T-helper 17 cell (primary cell): ENCODE results near the gene ISL2. TPM values are rescaled to one million over a fixed set of nuclear protein-coding genes. Genes with fewer than 3 reads are reported as not detected.

ENCODE experiments used
- ATAC-seq: fragments of 150-1000 bp; cut with Tn5 transposase; 2 replicates; pipeline ENCODE4 v1.10.0; 2021; ENCODE audit warnings: mild to moderate bottlenecking, moderate library complexity
- DNase-seq, 3 donors: peaks; one replicate each; pipeline versions ENCODE4 v3.0.0 to v3.0.0-alpha.2; 2020 to 2021
- H3K9me3 ChIP-seq: one replicate; pipeline ENCODE4 v1.7.0; 2013; ENCODE audit warnings: low read length, mild to moderate bottlenecking; ENCODE audit not compliant: control insufficient read depth, poor library complexity, severe bottlenecking
- H3K27ac Mint-ChIP-seq: one replicate; pipeline ENCODE4 v1.8.0; 2022; ENCODE audit warnings: mild to moderate bottlenecking, moderate library complexity, mixed read lengths
- H3K27me3 Mint-ChIP-seq: one replicate; pipeline ENCODE4 v1.8.0; 2022; ENCODE audit warnings: mixed read lengths
- H3K36me3 Mint-ChIP-seq: one replicate; pipeline ENCODE4 v1.8.0; 2022; ENCODE audit warnings: low read depth, mixed read lengths
- H3K4me1 Mint-ChIP-seq: one replicate; pipeline ENCODE4 v1.8.0; 2022; ENCODE audit warnings: mild to moderate bottlenecking, mixed read lengths
- H3K4me3 Mint-ChIP-seq: one replicate; pipeline ENCODE4 v1.8.0; 2022; ENCODE audit warnings: mild to moderate bottlenecking, moderate library complexity, mixed read lengths
- total RNA-seq, 4 donors: library from RNA in 2 of 4; stranded (reverse) in 2 of 4; gene quantifications; one replicate each; pipeline ENCODE4 v1.2.3 and lab custom pipeline; 2022 to 2026

ISL2 gene
- total RNA-seq, 2 donors from 2014 or later = not detected

DNA sequence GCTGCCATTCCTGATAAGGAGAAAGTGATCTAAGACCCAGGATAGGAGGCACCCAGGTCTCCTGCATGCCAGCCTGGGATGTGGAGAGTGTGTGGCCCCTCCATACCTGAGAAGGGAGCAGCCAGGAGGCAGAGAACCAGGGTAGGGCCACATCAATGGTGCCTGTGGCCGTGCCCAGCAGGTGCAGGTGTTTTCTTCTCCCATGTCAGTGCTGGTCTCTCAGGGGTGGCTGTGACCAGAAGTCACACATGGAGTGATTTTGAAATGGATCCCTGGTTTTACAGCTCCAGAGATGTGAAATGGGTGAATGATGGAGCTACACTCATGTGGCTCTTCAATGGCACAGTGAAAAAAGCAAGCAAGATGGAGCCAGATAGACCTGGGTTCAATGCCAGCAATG, 3.3 kb upstream of the ISL2 start:
- Mint-ChIP-seq H3K36me3 (peaks cover 15% of the 10 kb centered on the region), H3K4me1 (peaks cover 27% of the 10 kb centered on the region), H3K27ac (no peak overlapping the region), H3K27me3 (peaks cover 82% of the 10 kb centered on the region), H3K4me3 (no peak overlapping the region)
- DNase-seq (no peak), ATAC-seq (no peak)
- H3K9me3 ChIP-seq = no peaks in the 10 kb centered on the region

DNA sequence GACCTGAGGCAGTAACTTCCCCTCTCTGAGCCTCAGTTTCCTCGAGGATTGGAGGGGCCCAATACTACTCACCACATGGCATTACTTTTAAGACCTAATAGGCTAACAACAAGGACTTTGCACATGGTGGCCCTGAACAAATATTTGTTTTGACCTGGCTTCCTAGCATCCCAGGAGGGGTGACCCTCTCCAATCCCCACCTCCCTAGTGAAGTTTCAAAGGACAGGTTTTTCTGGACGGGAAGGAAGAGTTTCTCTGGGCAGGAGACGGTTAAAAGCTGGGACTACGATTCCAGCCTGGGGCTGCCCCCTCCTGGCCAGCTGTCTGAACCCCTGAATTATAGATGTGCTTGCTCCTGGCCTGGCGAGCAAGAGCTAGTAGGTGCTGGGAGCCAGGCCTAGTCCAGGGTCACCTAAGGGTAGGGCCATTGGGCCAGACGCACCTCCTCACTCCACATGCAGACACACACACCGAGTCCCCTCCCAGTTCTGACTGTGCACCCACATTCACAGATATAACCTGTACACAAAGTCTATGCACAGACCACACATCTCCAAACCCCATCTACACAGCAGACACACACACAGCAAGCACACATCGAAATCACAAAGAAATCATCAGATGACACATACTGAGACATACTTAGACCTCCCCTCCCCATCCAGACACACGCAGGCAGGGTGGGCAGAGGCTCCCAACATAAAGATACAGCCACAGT, 2.7 kb upstream of the ISL2 start:
- Mint-ChIP-seq H3K27ac (no peak overlapping the region), H3K36me3 (peaks cover 19% of the 10 kb centered on the region), H3K27me3 (peaks cover 82% of the 10 kb centered on the region), H3K4me1 (peaks cover 32% of the 10 kb centered on the region), H3K4me3 (no peak overlapping the region)
- no peaks in the 10 kb centered on the region for H3K9me3 ChIP-seq
- ATAC-seq (no peak), DNase-seq (no peak)

DNA sequence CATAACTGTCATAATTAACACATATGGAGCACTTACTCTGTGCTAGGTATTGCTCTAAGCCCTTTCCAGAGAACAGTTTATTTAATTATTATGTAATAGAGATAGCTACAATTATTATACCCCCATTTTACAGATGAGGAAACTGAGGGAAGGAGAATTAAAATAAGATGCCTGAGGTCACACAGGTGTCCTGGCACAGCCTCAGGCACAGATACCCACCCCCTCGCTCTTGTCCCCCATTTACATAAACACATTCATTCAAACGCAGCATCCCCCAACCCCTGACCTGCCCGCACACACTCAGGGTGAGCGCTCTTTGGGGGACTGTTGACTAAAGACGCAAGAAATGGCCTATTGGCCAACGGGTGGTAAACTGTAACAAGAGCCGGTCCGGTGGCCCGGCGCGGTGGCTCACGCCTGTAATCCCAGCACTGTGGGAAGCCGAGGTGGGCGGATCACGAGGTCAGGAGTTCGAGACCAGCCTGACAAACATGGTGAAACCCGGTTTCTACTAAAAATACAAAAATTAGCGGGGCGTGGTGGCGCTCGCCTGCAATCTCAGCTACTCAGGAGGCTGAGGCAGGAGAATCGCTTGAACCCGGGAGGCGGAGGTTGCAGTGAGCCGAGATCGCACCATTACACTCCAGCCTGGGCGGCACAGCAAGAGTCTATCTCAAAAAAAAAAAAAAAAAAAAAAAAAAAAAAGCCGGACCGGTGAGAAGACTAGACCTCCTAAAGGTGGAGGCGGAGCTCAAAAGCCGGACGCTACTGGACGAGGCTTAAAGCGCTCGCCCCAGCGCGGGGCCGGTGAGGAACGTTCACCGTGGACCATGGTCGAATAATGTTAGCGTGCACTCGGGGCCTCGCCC, 1.9 kb upstream of the ISL2 start:
- H3K9me3 ChIP-seq = no peaks in the 10 kb centered on the region
- peaks cover 32% of the 10 kb centered on the region for H3K4me1 Mint-ChIP-seq
- H3K36me3 Mint-ChIP-seq = peaks cover 17% of the 10 kb centered on the region
- ATAC-seq (no peak), DNase-seq (no peak)
- H3K27ac Mint-ChIP-seq = no peak overlapping the region
- peaks cover 82% of the 10 kb centered on the region for H3K27me3 Mint-ChIP-seq
- H3K4me3 Mint-ChIP-seq = peak overlapping the region; percentile 87

DNA sequence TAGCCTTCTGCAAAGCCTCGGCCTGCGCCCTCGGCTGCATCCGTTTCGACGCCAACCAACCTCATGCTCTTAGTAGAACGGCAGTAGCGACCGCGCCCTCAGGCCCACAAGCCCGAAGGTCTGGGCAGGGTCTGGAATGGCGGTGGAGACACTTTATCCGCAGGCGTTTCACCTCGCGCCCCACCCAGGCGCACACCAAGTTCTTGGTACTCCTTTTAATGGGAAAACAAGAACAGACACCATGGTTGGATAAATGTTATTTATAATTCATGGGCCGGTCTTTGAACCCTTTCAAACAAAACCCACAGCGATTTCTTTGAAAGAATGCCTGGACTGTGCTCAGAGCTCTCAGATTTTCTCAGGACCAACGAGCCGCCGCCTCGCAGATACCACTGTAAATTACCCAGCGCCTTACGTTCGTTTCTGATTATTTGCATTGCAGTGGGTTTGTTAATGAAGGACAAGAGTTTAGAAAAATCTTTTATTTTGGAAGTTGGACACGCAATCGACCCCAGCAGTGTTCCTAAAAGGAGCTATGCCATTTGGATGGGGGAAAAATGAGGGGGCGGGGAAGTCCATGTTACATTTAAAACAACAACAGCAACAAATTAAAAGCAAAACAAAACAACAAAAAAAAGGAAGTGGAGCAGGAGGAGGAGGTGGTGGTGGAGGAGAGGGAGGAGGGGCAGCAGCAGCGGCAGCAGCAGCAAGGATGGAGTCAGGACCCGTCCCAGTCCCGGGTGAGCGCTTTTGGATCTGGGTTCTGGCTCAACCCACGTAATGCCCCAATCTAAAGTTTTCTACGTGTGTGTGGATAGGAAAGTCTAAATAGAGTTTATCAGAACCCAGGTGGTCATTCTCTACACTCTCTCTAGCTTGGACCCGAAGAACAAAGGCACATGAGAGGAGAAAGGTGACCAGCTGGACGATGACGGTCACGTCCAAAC, 993 bp upstream of the ISL2 start:
- Mint-ChIP-seq H3K27ac (no peak overlapping the region), H3K4me3 (peak overlapping the region; percentile 87), H3K36me3 (peaks cover 18% of the 10 kb centered on the region), H3K27me3 (peaks cover 82% of the 10 kb centered on the region), H3K4me1 (peaks cover 39% of the 10 kb centered on the region)
- no peak for ATAC-seq
- H3K9me3 ChIP-seq = no peaks in the 10 kb centered on the region
- DNase-seq = no peak

DNA sequence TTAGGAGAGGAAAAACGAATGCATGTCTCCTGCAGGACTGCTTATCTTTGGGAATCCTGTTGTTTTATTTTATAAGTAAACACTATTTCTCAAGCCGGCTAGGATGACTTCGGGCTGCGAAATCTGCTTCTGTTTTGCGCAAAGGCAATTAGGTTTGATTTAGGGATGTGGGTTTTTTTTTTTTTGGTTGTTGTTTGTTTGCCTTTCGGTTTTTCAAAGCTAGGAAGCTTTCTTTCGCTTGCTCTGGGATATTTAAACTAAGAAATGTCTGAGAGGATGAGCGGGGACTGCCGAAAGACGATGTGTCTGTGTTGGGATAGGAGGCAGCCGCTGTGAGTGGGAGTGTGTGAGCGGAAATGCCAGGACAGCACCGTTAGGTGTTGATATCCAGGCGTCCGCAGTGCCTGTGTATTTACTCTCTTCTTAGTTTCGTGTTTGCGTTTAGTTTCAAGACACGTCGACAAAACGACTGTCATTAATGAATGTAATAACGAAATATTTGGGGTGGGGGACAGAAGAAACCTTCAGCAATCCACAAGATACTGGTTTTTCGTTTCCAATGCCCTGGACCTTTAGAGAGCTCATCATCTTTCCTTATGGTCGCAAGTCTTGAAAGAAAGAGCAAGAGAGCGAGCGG, 604 bp downstream of the ISL2 start:
- H3K27ac Mint-ChIP-seq = peak overlapping the region; percentile 73
- peaks cover 18% of the 10 kb centered on the region for H3K36me3 Mint-ChIP-seq
- peak overlapping the region; percentile 87 for H3K4me3 Mint-ChIP-seq
- DNase-seq = no peak
- H3K4me1 Mint-ChIP-seq = peaks cover 48% of the 10 kb centered on the region
- H3K27me3 Mint-ChIP-seq = peaks cover 90% of the 10 kb centered on the region
- H3K9me3 ChIP-seq = no peaks in the 10 kb centered on the region
- ATAC-seq = no peak

DNA sequence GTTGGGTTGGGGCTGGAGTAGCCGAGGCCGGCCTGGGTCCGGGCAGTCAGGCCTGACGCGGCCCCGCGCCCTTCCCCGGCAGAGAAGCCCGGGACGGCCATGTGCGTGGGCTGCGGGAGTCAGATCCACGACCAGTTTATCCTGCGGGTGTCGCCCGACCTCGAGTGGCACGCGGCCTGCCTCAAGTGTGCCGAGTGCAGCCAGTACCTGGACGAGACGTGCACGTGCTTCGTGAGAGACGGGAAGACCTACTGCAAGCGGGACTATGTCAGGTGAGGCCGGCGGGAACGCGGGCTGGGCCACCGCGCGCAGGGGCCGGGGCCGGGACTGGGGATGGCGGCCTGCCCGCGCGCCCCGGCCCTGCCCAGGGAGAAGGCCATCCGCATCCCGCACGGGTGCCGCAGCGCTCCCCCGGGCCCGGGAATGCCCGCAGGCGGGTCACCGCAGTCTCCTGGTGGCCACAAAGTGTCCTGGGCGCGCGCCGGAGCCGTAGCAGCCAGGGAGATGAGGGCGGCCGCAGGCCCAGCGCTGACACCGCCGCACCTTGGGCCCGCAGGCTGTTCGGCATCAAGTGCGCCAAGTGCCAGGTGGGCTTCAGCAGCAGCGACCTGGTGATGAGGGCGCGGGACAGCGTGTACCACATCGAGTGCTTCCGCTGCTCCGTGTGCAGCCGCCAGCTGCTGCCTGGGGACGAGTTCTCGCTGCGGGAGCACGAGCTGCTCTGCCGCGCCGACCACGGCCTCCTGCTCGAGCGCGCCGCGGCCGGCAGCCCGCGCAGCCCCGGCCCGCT, 1.3 kb downstream of the ISL2 start:
- Mint-ChIP-seq H3K36me3 (peaks cover 18% of the 10 kb centered on the region), H3K4me3 (peak overlapping the region; percentile 87), H3K4me1 (peaks cover 48% of the 10 kb centered on the region), H3K27me3 (peaks cover 84% of the 10 kb centered on the region), H3K27ac (peak overlapping the region; percentile 73)
- DNase-seq = no peak
- ATAC-seq = peak; percentile 11
- H3K9me3 ChIP-seq = no peaks in the 10 kb centered on the region

DNA sequence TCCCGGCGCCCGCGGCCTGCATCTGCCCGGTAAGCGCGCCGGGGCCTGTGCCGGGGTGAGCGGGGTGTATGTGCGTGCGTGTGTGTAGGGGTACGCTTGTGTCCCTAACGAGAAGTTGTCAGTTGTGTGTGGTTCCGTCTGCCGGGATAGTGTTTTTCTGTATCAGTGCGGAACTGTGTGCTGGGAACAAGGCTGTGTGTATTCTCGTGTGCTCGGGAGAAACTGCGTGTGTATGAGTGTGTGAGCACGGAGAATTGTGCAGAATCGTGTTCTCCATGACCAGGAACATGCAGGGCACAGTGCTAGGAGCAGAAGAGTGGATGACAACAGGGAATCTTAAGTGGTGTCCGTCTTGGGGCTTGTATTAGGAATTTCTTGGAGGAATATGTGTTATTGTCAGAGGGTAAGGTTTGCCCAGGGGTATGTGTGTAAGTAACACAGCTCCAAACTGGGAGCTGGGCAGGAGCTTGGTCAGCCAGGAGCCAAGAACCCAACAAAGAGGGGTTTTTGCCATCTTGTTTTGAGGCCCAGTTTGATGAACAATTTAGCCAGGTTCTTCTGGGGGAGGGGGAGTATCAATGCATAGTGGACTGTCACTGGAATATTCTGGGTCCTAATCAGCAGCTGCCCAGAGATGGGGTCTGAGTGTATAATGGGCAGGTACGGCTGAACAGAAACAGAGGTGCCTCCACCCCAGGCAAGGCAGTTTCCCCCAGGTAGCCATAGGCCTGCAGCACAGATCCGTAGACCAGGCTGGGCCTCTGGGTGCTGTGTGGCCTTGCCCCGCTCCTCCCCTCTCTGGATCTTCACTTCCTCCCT, 2.1 kb downstream of the ISL2 start:
- H3K9me3 ChIP-seq = no peaks in the 10 kb centered on the region
- Mint-ChIP-seq H3K27ac (no peak overlapping the region), H3K4me3 (peak overlapping the region; percentile 93), H3K27me3 (peaks cover 83% of the 10 kb centered on the region), H3K4me1 (peaks cover 54% of the 10 kb centered on the region), H3K36me3 (peaks cover 18% of the 10 kb centered on the region)
- ATAC-seq = no peak
- no peak for DNase-seq

DNA sequence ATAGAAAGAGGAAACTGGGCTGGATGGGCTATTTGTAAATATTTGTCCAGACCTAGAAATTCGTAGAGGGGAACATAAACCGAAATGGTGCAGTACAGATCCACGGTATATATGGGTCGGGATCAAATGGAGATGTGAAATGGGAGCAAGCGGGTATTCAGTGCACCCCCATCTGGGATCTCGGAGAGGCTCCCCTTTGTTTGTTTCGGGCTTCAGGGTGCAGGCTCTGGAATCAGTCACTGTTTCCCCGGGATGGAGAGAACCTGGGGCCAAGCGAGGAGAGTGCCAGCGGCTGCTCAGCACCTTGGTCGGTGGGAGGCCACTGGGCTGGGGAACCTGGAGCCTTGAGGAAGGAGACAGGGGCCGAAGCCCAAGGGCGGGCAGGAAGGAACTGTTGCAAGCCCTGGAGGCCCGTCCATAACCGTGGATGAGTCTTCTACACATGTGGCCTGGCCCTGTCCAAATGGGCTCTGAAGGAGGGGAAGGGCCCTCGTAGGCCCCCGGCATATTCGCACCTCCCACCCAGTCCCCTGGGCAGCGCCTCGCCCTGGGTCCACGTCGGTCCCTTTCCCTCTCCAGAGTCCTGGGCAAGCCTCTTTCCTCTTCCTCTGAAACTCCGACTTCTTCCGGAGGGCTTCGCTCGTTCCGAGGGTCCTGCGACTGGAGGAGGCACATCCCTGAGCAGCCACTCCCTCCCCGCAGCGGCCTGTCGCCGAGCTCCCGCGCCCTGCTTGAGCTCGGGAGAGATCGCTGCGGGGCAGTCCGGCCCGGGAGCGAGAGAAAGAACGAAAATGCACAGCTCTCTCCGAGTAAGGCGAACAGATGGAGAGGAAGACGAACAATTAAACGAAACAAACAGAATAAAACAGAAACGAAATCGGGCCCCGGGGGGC, 3.0 kb downstream of the ISL2 start:
- ATAC-seq = no peak
- H3K36me3 Mint-ChIP-seq = peaks cover 15% of the 10 kb centered on the region
- H3K27ac Mint-ChIP-seq = peak overlapping the region; percentile 45

DNA sequence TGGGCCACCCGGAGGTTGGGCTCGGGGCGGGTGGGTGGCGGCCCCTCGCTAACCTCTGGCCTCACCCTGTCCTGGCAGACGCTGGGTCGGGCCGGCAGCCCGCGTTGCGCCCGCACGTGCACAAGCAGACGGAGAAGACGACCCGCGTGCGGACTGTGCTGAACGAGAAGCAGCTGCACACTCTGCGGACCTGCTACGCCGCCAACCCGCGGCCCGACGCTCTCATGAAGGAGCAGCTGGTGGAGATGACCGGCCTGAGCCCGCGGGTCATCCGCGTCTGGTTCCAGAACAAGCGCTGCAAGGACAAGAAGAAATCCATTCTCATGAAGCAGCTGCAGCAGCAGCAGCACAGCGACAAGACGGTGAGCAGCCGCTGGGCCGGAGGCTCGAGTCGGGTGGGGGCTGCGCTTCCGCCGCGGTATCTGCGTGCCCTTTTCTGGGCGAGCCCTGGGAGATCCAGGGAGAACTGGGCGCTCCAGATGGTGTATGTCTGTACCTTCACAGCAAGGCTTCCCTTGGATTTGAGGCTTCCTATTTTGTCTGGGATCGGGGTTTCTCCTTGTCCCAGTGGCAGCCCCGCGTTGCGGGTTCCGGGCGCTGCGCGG, 3.7 kb downstream of the ISL2 start:
- peak; percentile 20 for ATAC-seq
- peaks cover 17% of the 10 kb centered on the region for H3K36me3 Mint-ChIP-seq
- peak in 2 of 3 donors; percentile 9 to 10 for DNase-seq
- H3K27me3 Mint-ChIP-seq = peaks cover 83% of the 10 kb centered on the region
- H3K9me3 ChIP-seq = no peaks in the 10 kb centered on the region
- peak overlapping the region; percentile 93 for H3K4me3 Mint-ChIP-seq
- H3K27ac Mint-ChIP-seq = peak overlapping the region; percentile 45
- peaks cover 50% of the 10 kb centered on the region for H3K4me1 Mint-ChIP-seq

More for the DNA sequence above, 3.0 kb downstream of the ISL2 start:
- DNase-seq = no peak
- Mint-ChIP-seq H3K27me3 (peaks cover 83% of the 10 kb centered on the region), H3K4me3 (peak overlapping the region; percentile 93), H3K4me1 (peaks cover 50% of the 10 kb centered on the region)
- H3K9me3 ChIP-seq = no peaks in the 10 kb centered on the region

DNA sequence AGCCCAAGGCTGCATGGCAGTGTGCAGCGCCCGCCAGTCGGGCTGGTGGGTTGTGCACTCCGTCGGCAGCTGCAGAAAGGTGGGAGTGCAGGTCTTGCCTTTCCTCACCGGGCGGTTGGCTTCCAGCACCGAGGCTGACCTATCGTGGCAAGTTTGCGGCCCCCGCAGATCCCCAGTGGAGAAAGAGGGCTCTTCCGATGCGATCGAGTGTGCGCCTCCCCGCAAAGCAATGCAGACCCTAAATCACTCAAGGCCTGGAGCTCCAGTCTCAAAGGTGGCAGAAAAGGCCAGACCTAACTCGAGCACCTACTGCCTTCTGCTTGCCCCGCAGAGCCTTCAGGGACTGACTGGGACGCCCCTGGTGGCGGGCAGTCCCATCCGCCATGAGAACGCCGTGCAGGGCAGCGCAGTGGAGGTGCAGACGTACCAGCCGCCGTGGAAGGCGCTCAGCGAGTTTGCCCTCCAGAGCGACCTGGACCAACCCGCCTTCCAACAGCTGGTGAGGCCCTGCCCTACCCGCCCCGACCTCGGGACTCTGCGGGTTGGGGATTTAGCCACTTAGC, 4.3 kb downstream of the ISL2 start:
- peaks cover 50% of the 10 kb centered on the region for H3K4me1 Mint-ChIP-seq
- DNase-seq (peak; percentile 25 to 32 (median 30)), ATAC-seq (peak; percentile 68)
- peaks cover 83% of the 10 kb centered on the region for H3K27me3 Mint-ChIP-seq
- no peaks in the 10 kb centered on the region for H3K9me3 ChIP-seq
- H3K27ac Mint-ChIP-seq = no peak overlapping the region
- peak overlapping the region; percentile 93 for H3K4me3 Mint-ChIP-seq
- H3K36me3 Mint-ChIP-seq = peaks cover 19% of the 10 kb centered on the region
